Vagina (tissue), 2 donors: ENCODE data around the gene KCNG2. TPM values are rescaled to one million over a fixed set of nuclear protein-coding genes. Genes with fewer than 3 reads are reported as not detected.

ENCODE experiments used
- DNase-seq, 2 donors: peaks; one replicate each; pipeline ENCODE4 v3.0.0-alpha.2; 2017; ENCODE audit errors: extremely low spot score in 2 of 2
- H3K27ac ChIP-seq: fragments of 200-600 bp; sonication (generic); one replicate; pipeline ENCODE4 v1.5.1; 2019
- H3K27me3 ChIP-seq: fragments of 200-600 bp; sonication (generic); one replicate; pipeline ENCODE4 v1.5.1; 2019
- H3K36me3 ChIP-seq, 2 donors: fragments of 200-600 bp; sonication (generic); one replicate each; pipeline ENCODE4 v1.5.1; 2017 to 2019
- H3K4me1 ChIP-seq: fragments of 200-600 bp; sonication (generic); one replicate; pipeline ENCODE4 v1.5.1; 2019
- H3K4me3 ChIP-seq, 2 donors: fragments of 200-600 bp; sonication (generic); 1 replicate in 1 of 2; 2 replicates in 1 of 2; pipeline ENCODE4 v1.5.1; 2016 to 2019
- H3K9me3 ChIP-seq: fragments of 200-600 bp; sonication (generic); one replicate; pipeline ENCODE4 v1.5.1; 2019
- CTCF ChIP-seq, 3 experiments: fragments of 450-650 bp in 2 of 3; fragments of 200-600 bp in 1 of 3; sonication (generic) in 1 of 3; IDR thresholded peaks; one replicate each; pipeline ENCODE4 v1.5.1; 2017 to 2019; ENCODE audit warnings: antibody characterized with exemption in 3 of 3, mild to moderate bottlenecking in 2 of 3, moderate library complexity in 2 of 3
- POLR2A ChIP-seq, 2 donors: fragments of 450-650 bp; IDR thresholded peaks; one replicate each; pipeline ENCODE4 v1.6.1; 2017; ENCODE audit warnings: antibody characterized with exemption in 2 of 2, mild to moderate bottlenecking in 2 of 2, moderate library complexity in 2 of 2
- POLR2AphosphoS5 ChIP-seq, 2 donors: sonication (generic); formaldehyde crosslinking; IDR thresholded peaks; one replicate each; pipeline ENCODE4 v1.9.0; 2017; ENCODE audit warnings: antibody characterized with exemption in 2 of 2, mild to moderate bottlenecking in 2 of 2, low read depth in 1 of 2; ENCODE audit not compliant: insufficient read depth in 1 of 2
- intact Hi-C: fragments of 100-400 bp; cut with DNase I; formaldehyde crosslinking; loops from one replicate; pipeline ENCODE4 v1.15.1; 2023
- total RNA-seq: library from RNA; depleted of rRNA; stranded (reverse); fragments of >200 nt; gene quantifications from one replicate; pipeline ENCODE4 v1.2.3, GENCODE V29; 2016

KCNG2 gene
- total RNA-seq, 1 donor from 2014 or later: not detected

GRCh38 chr18:79779021-79779699 is 18.6 kb upstream of the KCNG2 start:
- TF ChIP-seq POLR2AphosphoS5 (IDR thresholded peaks at IDR 0.05; ENCODE audit: insufficient read depth in 1 of 2, low read depth in 1 of 2): no peak
- TF ChIP-seq POLR2A (IDR thresholded peaks at IDR 0.05): no peak
- no peak for TF ChIP-seq CTCF (IDR thresholded peaks at IDR 0.05)
- Histone ChIP-seq H3K27ac (no peak overlapping the region), H3K27me3 (no peaks in the 10 kb centered on the region), H3K9me3 (no peaks in the 10 kb centered on the region), H3K4me3 (no peak overlapping the region), H3K36me3 (no peaks in the 10 kb centered on the region), H3K4me1 (no peaks in the 10 kb centered on the region)
- intact Hi-C loops: no loop called here
- DNase-seq: no peak

DNA sequence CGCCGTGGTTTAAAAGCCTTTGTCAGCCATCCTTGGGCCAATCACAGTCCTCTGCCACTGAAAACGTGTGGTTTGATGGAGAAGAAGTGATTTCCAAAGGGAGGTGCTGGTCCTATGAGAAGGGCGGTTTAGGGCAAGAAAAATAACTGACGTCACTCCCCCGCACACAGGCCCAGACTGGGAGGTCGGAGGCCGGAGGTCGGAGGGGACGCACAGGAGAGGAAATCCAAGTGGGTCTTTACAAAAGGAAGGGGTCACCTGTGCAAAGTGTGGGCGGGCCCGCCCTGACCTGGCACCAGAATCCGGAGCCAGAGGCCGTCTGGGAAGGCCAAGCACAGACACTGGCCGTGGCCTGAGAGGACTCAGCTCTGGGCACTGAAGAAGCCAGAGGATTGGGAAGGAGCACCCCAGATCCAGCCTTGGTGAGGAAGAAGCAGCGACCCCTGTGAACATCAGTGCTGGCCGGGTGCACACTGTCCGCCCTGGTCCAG is 18.0 kb upstream of the KCNG2 start:
- no peaks in the 10 kb centered on the region for H3K4me1 ChIP-seq
- no peaks in the 10 kb centered on the region for H3K9me3 ChIP-seq
- no peaks in the 10 kb centered on the region for H3K36me3 ChIP-seq
- no peak for TF ChIP-seq CTCF (IDR thresholded peaks at IDR 0.05)
- TF ChIP-seq POLR2A (IDR thresholded peaks at IDR 0.05): no peak
- no peak for TF ChIP-seq POLR2AphosphoS5 (IDR thresholded peaks at IDR 0.05; ENCODE audit: insufficient read depth in 1 of 2, low read depth in 1 of 2)
- intact Hi-C loops: no loop called here
- no peak for DNase-seq
- no peaks in the 10 kb centered on the region for H3K27me3 ChIP-seq
- no peak overlapping the region for H3K4me3 ChIP-seq
- H3K27ac ChIP-seq: no peak overlapping the region

GRCh38 chr18:79780547-79780946 is 17.2 kb upstream of the KCNG2 start:
- Histone ChIP-seq H3K4me3 (no peak overlapping the region), H3K9me3 (no peaks in the 10 kb centered on the region), H3K4me1 (no peaks in the 10 kb centered on the region), H3K27ac (no peak overlapping the region), H3K36me3 (no peaks in the 10 kb centered on the region), H3K27me3 (no peaks in the 10 kb centered on the region)
- no peak for DNase-seq
- intact Hi-C loops: no loop called here
- TF ChIP-seq POLR2AphosphoS5 (IDR thresholded peaks at IDR 0.05; ENCODE audit: insufficient read depth in 1 of 2, low read depth in 1 of 2) (no peak), CTCF (IDR thresholded peaks at IDR 0.05) (no peak), POLR2A (IDR thresholded peaks at IDR 0.05) (no peak)

DNA sequence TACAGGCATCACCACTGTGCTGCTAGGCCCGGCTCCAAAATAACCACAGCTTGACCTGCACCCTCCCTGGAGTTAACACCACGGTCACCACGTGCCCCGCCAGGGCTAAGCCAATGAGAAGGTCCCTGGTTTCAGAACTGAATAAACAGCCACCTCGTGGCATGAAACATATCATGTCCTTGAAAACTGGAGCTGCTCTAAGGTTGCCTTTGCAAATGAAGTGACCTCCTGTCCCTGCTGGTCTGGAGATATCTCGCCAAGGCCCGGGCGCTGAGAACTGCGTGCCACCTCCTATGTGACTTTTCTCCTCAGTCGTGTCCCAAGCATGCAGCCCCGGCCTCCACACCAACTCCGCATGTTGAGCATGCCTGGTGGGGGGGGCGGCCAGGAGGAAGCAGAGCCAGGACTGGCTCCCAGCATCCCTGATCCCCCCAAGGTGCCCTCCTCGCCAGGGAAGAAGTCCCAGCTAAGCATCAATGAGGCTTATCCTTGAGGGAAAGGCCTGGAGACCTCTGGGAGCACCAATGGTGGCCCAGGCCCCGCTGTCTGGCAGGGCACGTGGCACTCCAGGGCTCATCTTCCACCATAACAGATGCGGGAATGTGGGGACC is 16.3 kb upstream of the KCNG2 start:
- intact Hi-C loops: no loop called here
- Histone ChIP-seq H3K27ac (no peak overlapping the region), H3K9me3 (no peaks in the 10 kb centered on the region), H3K27me3 (no peaks in the 10 kb centered on the region), H3K4me1 (no peaks in the 10 kb centered on the region), H3K4me3 (no peak overlapping the region), H3K36me3 (no peaks in the 10 kb centered on the region)
- TF ChIP-seq CTCF (IDR thresholded peaks at IDR 0.05) (no peak), POLR2A (IDR thresholded peaks at IDR 0.05) (no peak), POLR2AphosphoS5 (IDR thresholded peaks at IDR 0.05; ENCODE audit: insufficient read depth in 1 of 2, low read depth in 1 of 2) (no peak)
- DNase-seq: no peak
